HCT116 (cell line): Measurements from ENCODE around the gene STX1B. TPM values are rescaled to one million over a fixed set of nuclear protein-coding genes. Genes with fewer than 3 reads are reported as not detected.

Experiments used
- ATAC-seq: fragments of 200-7000 bp; cut with Tn5 transposase; 2 replicates; pipeline ENCODE4 v1.9.1; 2020; ENCODE audit warnings: mild to moderate bottlenecking, moderate library complexity
- BruUV-seq: library from RNA; stranded (reverse); fragments of 400-500 nt; replicated peaks from 2 replicates; lab custom pipeline; 2021; lab: Mats Ljungman, UMichigan
- CTCF ChIA-PET: fragments of 300-600 bp; sonication (Branson Sonifier 250); formaldehyde crosslinking; loops from one replicate; lab custom pipeline; 2021; ENCODE audit warnings: antibody characterized with exemption; lab: Charles Lee
- POLR2A ChIA-PET: fragments of 300-600, 350-600 bp; sonication (Branson Sonifier 250); formaldehyde crosslinking; loops from one replicate; lab custom pipeline; 2021; ENCODE audit warnings: antibody characterized with exemption; lab: Charles Lee
- RAD21 ChIA-PET, 2 experiments: fragments of 300-600 bp; sonication (Branson Sonifier 250); formaldehyde crosslinking; loops; one replicate each; lab custom pipeline; 2023; ENCODE audit warnings: low total read pairs in 2 of 2; ENCODE audit not compliant: uncharacterized antibody in 2 of 2, unreplicated experiment in 2 of 2, low non-redundant PET in 1 of 2; lab: Charles Lee
- DNase-seq: peaks from one replicate; pipeline ENCODE4 v3.0.0-alpha.2; 2010; ENCODE audit warnings: low read depth, low spot score
- H2AFZ ChIP-seq: fragments of 200-600 bp; shearing (Covaris generic), sonication (generic); 2 replicates; pipeline ENCODE4 v1.6.1; 2017; ENCODE audit warnings: low read depth, mixed run types, mixed read lengths, antibody characterized with exemption, low read length; ENCODE audit not compliant: poor library complexity, severe bottlenecking
- H3K27ac ChIP-seq: 2 replicates; pipeline ENCODE4 v1.5.1; 2012; ENCODE audit warnings: low read depth, low read length
- H3K27me3 ChIP-seq: fragments of 200-600 bp; sonication (generic); 2 replicates; pipeline ENCODE4 v1.6.1; 2016; ENCODE audit warnings: mixed run types, low read length, mixed read lengths; ENCODE audit not compliant: insufficient read depth
- H3K36me3 ChIP-seq, 2 experiments: fragments of 200-500 bp in 1 of 2; fragments of 200-600 bp in 1 of 2; sonication (Bioruptor generic) in 1 of 2; sonication (generic) in 1 of 2; 2 replicates each; pipeline versions ENCODE4 v1.5.1 to v1.6.1; 2014 to 2016; ENCODE audit warnings: low read length in 2 of 2, inconsistent platforms in 1 of 2, mixed read lengths in 1 of 2, mixed run types in 1 of 2; ENCODE audit not compliant: insufficient read depth in 2 of 2, control insufficient read depth in 1 of 2
- H3K4me1 ChIP-seq, 2 experiments: fragments of 200-600 bp in 1 of 2; sonication (generic) in 1 of 2; 2 replicates each; pipeline versions ENCODE4 v1.5.1 to v1.6.1; 2012 to 2017; ENCODE audit warnings: low read length in 2 of 2, inconsistent platforms in 1 of 2, mild to moderate bottlenecking in 1 of 2, mixed read lengths in 1 of 2, mixed run types in 1 of 2, moderate library complexity in 1 of 2; ENCODE audit not compliant: insufficient read depth in 2 of 2, control insufficient read depth in 1 of 2
- H3K4me2 ChIP-seq: fragments of 200-600 bp; sonication (generic); 2 replicates; pipeline ENCODE4 v1.6.1; 2017; ENCODE audit warnings: mixed run types, low read length, mixed read lengths
- H3K4me3 ChIP-seq, 2 experiments: fragments of 200-600 bp in 1 of 2; sonication (generic) in 1 of 2; replicated peaks in 1 of 2; 2 replicates each; pipeline ENCODE4 v1.5.1; 2011 to 2016; ENCODE audit warnings: low read length in 2 of 2, control low read depth in 1 of 2, low read depth in 1 of 2, mild to moderate bottlenecking in 1 of 2, mixed read lengths in 1 of 2, mixed run types in 1 of 2
- H3K79me2 ChIP-seq: fragments of 200-600 bp; sonication (generic); 2 replicates; pipeline ENCODE4 v1.6.1; 2017; ENCODE audit warnings: mild to moderate bottlenecking, mixed run types, low read length, moderate library complexity, mixed read lengths; ENCODE audit not compliant: insufficient read depth
- H3K9ac ChIP-seq: fragments of 200-600 bp; sonication (generic); 2 replicates; pipeline ENCODE4 v1.6.1; 2016; ENCODE audit warnings: low read length, mixed read lengths
- H3K9me2 ChIP-seq: fragments of 200-600 bp; sonication (generic), shearing (Covaris generic); 2 replicates; pipeline ENCODE4 v1.6.1; 2017; ENCODE audit warnings: mixed run types, mild to moderate bottlenecking, moderate library complexity; ENCODE audit not compliant: insufficient read depth
- H3K9me3 ChIP-seq, 2 experiments: fragments of 200-500 bp in 1 of 2; fragments of 200-600 bp in 1 of 2; sonication (Bioruptor generic) in 1 of 2; sonication (generic) in 1 of 2; 2 replicates each; pipeline ENCODE4 v1.6.1; 2014 to 2017; ENCODE audit warnings: low read length in 2 of 2, mixed read lengths in 2 of 2, inconsistent platforms in 1 of 2, low read depth in 1 of 2, mild to moderate bottlenecking in 1 of 2, mixed run types in 1 of 2, moderate library complexity in 1 of 2; ENCODE audit not compliant: control insufficient read depth in 1 of 2, insufficient read depth in 1 of 2
- H4K20me1 ChIP-seq: fragments of 200-600 bp; sonication (generic), shearing (Covaris generic); 2 replicates; pipeline ENCODE4 v1.6.1; 2017; ENCODE audit warnings: mixed run types, mild to moderate bottlenecking, moderate library complexity; ENCODE audit not compliant: insufficient read depth
- EGR1 ChIP-seq: IDR thresholded peaks from 2 replicates; pipeline ENCODE4 v1.6.1; 2012; ENCODE audit warnings: low read depth
- EZH2 ChIP-seq: fragments of 200-600 bp; sonication (generic); IDR thresholded peaks from 2 replicates; pipeline ENCODE4 v1.6.1; 2017; ENCODE audit warnings: antibody characterized with exemption, mixed run types
- JUND ChIP-seq: IDR thresholded peaks from 2 replicates; pipeline ENCODE4 v1.6.1; 2012
- POLR2AphosphoS5 ChIP-seq: IDR thresholded peaks from 2 replicates; pipeline ENCODE4 v1.6.1; 2011; ENCODE audit warnings: mild to moderate bottlenecking, low read depth, low read length, moderate library complexity
- SP1 ChIP-seq: IDR thresholded peaks from 2 replicates; pipeline ENCODE4 v1.6.1; 2012; ENCODE audit warnings: low read depth
- TCF7L2 ChIP-seq: IDR thresholded peaks from 2 replicates; pipeline ENCODE4 v1.7.0; 2011; ENCODE audit warnings: borderline replicate concordance, inconsistent platforms; ENCODE audit not compliant: insufficient read depth, insufficient read length; ENCODE audit errors: extremely low read depth
- intact Hi-C: fragments of 100-400 bp; cut with micrococcal nuclease; formaldehyde crosslinking; loops from 2 replicates; pipeline ENCODE4 v1.10.0; 2022
- total RNA-seq: library from RNA; stranded (reverse); gene quantifications from one replicate; pipeline ENCODE4 v1.2.1, GENCODE V29; 2021; ENCODE audit not compliant: unreplicated experiment
- TF ChIP-seq, protein P1 (sequence below): IDR thresholded peaks from 2 replicates; pipeline ENCODE4 v1.6.1; 2012; ENCODE audit warnings: low read depth

Gene STX1B
- total RNA-seq, 1 experiment from 2014 or later, result 1.6 TPM

DNA sequence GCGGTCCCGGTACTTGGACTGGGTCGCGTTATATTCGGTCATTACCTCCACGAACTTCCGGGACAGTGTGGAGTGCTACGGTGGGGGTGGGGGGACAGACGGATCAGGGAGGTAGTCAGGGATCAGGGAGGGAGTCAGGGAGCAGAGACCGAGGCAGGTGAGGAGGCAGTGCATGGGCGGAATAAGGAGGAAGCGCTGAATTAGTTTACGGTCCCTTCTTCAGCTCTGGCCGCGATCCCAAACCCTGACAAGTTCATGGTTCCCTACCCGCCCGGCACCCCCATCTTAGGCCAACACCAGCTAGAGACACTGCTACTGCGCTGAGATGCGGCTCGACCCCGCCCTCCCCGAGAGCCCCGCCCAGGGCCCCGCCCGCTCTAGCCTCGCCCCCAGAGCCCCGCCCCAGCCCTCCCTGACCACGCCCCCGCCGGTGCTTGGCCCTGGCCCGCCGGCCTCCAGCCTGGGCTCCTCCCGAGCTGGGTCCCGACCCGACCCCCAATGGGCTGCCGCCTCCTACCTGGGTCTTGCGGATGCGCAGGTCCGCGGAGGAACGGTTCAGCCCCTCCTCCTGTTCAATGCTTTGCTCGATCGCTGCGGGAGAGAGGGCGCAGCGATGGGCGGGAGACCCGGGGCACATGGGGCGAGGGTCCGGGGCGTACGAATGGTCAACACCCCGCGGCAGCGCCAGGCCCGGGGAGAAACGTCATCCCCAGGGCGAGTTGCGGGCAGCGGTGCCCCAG is 13.3 kb downstream of the STX1B start:
- H2AFZ ChIP-seq, result peak overlapping the region; percentile 13
- H3K9ac ChIP-seq, result peak overlapping the region; percentile 87
- ChIA-PET CTCF (interaction anchor here (1.1 to 1.7 kb wide), 2 partner anchors 11 to 63 kb away, joined by 3 to 5 read pairs; partner anchors contain the start of gene HSD3B7), RAD21 (interaction anchor here in 1 of 2 experiments (0.8 to 1.3 kb wide), 2 partner anchors 12 to 144 kb away, joined by 3 read pairs; no protein-coding TSS in a partner anchor), POLR2A (interaction anchor here (0.9 kb wide), 1 partner anchor 36 kb away, joined by 4 read pairs; the partner anchor contains the start of gene STX4)
- peak overlapping the region; percentile 72 to 83 for H3K4me3 ChIP-seq
- peak overlapping the region; percentile 99 for H3K4me2 ChIP-seq
- intact Hi-C loops, result loop anchor here (5.0 kb wide), 2 partner anchors 75 to 95 kb away; partner anchors contain the start of genes VKORC1, ZNF646 and ZNF668
- H3K79me2 ChIP-seq, result no peaks in the 10 kb centered on the region
- DNase-seq (peak; percentile 43), ATAC-seq (peak; percentile 89)
- no peaks in the 10 kb centered on the region for H3K9me2 ChIP-seq
- TSS peak; percentile 80 for BruUV-seq
- peak overlapping the region; percentile 72 for H3K27ac ChIP-seq
- H4K20me1 ChIP-seq, result no peaks in the 10 kb centered on the region
- no peaks in the 10 kb centered on the region for H3K36me3 ChIP-seq
- no peaks in the 10 kb centered on the region for H3K27me3 ChIP-seq
- no peak for TF ChIP-seq JUND
- no peak for TF ChIP-seq TCF7L2
- TF ChIP-seq EZH2, result no peak
- TF ChIP-seq, protein P1, sequence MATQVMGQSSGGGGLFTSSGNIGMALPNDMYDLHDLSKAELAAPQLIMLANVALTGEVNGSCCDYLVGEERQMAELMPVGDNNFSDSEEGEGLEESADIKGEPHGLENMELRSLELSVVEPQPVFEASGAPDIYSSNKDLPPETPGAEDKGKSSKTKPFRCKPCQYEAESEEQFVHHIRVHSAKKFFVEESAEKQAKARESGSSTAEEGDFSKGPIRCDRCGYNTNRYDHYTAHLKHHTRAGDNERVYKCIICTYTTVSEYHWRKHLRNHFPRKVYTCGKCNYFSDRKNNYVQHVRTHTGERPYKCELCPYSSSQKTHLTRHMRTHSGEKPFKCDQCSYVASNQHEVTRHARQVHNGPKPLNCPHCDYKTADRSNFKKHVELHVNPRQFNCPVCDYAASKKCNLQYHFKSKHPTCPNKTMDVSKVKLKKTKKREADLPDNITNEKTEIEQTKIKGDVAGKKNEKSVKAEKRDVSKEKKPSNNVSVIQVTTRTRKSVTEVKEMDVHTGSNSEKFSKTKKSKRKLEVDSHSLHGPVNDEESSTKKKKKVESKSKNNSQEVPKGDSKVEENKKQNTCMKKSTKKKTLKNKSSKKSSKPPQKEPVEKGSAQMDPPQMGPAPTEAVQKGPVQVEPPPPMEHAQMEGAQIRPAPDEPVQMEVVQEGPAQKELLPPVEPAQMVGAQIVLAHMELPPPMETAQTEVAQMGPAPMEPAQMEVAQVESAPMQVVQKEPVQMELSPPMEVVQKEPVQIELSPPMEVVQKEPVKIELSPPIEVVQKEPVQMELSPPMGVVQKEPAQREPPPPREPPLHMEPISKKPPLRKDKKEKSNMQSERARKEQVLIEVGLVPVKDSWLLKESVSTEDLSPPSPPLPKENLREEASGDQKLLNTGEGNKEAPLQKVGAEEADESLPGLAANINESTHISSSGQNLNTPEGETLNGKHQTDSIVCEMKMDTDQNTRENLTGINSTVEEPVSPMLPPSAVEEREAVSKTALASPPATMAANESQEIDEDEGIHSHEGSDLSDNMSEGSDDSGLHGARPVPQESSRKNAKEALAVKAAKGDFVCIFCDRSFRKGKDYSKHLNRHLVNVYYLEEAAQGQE, result no peak
- TF ChIP-seq POLR2AphosphoS5, result peak; percentile 87
- TF ChIP-seq SP1, result peak; percentile 37; the same call in 1 of the 2 replicates
- TF ChIP-seq EGR1, result peak; percentile 33
- peaks cover 22 to 44% of the 10 kb centered on the region in 2 experiments for H3K4me1 ChIP-seq
- H3K9me3 ChIP-seq, result no peaks in the 10 kb centered on the region
